Activated CD8-positive, alpha-beta T cell treated with anti-CD3 and anti-CD28 coated beads, Interleukin-2, amount 10 ng/mL, durations not matched to agents 7 days and 5 days (primary cell): Measurements from ENCODE around the gene NCCRP1. TPM values are rescaled to one million over a fixed set of nuclear protein-coding genes. Genes with fewer than 3 reads are reported as not detected.

Experiments used
- ATAC-seq: fragments of 150-1000 bp; cut with Tn5 transposase; one replicate; pipeline ENCODE4 v1.10.0; 2021; ENCODE audit warnings: moderate library complexity
- CTCF ChIA-PET: fragments of 350-600 bp; sonication (Branson Sonifier 250); formaldehyde crosslinking; loops from one replicate; lab custom pipeline; 2021; ENCODE audit warnings: antibody characterized with exemption; lab: Charles Lee
- POLR2A ChIA-PET: fragments of 350-600 bp; sonication (Branson Sonifier 250); formaldehyde crosslinking; loops from one replicate; lab custom pipeline; 2021; ENCODE audit warnings: antibody characterized with exemption; lab: Charles Lee
- DNase-seq: peaks from one replicate; pipeline ENCODE4 v3.0.0-alpha.2; 2020
- H3K27ac Mint-ChIP-seq: one replicate; pipeline ENCODE4 v1.8.0; 2021; ENCODE audit warnings: mild to moderate bottlenecking, mixed read lengths
- H3K27me3 Mint-ChIP-seq: one replicate; pipeline ENCODE4 v1.8.0; 2021; ENCODE audit warnings: low read depth, mixed read lengths
- H3K36me3 Mint-ChIP-seq: one replicate; pipeline ENCODE4 v1.8.0; 2021; ENCODE audit warnings: low read depth, mixed read lengths
- H3K4me1 Mint-ChIP-seq: one replicate; pipeline ENCODE4 v1.8.0; 2021; ENCODE audit warnings: low read depth, mixed read lengths
- H3K4me3 Mint-ChIP-seq: one replicate; pipeline ENCODE4 v1.8.0; 2021; ENCODE audit warnings: mild to moderate bottlenecking, mixed read lengths
- H3K9me3 Mint-ChIP-seq: one replicate; pipeline ENCODE4 v1.8.0; 2022; ENCODE audit warnings: mixed read lengths; ENCODE audit not compliant: insufficient read depth
- total RNA-seq, 2 experiments: library from RNA; stranded (reverse); gene quantifications; one replicate each; pipeline ENCODE4 v1.2.3, GENCODE V29; 2021

NCCRP1 gene
- total RNA-seq, 2 experiments from 2014 or later, result not detected

DNA sequence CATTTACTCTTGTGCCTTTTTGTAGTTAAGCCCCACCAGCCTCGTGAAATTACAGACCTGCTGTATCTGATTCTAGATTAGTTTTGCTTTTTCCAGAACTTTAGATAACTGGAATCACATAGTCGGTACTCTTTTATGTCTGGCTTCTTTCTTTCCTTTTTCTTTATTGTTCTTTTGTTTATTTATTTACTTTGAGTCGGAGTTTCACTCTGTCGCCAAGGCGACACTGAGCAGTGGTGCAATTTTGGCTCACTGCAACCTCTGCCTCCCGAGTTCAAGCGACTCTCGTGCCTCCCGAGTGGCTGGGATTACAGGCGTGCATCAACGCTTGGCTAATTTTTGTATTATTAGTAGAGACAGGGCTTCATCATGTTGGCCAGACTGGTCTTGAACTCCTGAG, 6.0 kb upstream of the NCCRP1 start:
- ATAC-seq, result no peak
- no peak overlapping the region for H3K4me3 Mint-ChIP-seq
- ChIA-PET POLR2A (interaction anchor here (0.7 kb wide), 1 partner anchor 223 kb away, joined by 3 read pairs; no protein-coding TSS in a partner anchor), CTCF (no interaction called here)
- H3K9me3 Mint-ChIP-seq, result no peaks in the 10 kb centered on the region
- no peak for DNase-seq
- peaks cover 6% of the 10 kb centered on the region for H3K4me1 Mint-ChIP-seq
- H3K27ac Mint-ChIP-seq, result no peak overlapping the region
- peaks cover 22% of the 10 kb centered on the region for H3K27me3 Mint-ChIP-seq
- no peaks in the 10 kb centered on the region for H3K36me3 Mint-ChIP-seq

DNA sequence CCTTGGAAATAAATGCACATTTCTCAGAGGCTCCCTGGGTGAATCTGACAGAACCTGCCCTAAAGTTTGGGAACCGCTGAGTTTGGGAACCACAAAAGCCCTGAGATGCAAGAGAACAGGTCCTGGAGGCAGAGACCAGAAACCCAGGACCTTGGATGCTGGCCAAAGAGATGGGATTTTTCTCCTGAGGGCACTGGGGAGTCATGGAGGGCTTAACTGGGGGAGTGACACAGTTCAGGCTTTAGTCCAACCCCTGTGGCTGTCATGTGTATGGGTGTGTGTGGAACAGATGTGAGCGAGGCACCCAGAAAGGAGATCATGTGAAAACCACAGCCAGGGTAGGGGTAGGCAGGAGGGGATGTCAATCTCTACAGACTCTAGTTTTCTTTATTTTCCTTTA, 3.9 kb upstream of the NCCRP1 start:
- H3K27ac Mint-ChIP-seq, result no peak overlapping the region
- H3K27me3 Mint-ChIP-seq, result peaks cover 29% of the 10 kb centered on the region
- ATAC-seq, result no peak

DNA sequence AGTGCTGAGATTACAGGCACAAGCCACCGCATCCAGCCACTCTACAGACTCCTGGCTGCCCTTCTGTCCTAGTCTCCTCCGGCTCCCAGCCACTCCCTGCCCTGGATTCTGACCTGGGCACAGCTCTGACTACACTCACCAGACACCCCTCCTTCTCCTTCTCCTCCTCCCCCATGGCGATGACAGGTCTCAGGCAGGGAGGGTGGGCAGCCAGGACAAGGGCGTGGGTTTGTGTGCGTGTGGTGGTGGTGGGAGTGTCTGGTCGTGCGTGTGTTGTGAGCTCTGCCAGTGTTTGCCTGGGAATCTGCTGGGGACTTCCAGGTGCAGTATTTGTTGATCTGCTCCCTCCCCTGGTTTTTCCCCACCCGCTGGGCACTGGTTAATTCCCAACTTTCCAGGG, 3.0 kb upstream of the NCCRP1 start:
- POLR2A ChIA-PET, result no interaction called here
- H3K4me3 Mint-ChIP-seq, result no peak overlapping the region
- ATAC-seq, result no peak

More for the DNA sequence above, 3.9 kb upstream of the NCCRP1 start:
- no peaks in the 10 kb centered on the region for H3K9me3 Mint-ChIP-seq
- peaks cover 19% of the 10 kb centered on the region for H3K4me1 Mint-ChIP-seq
- H3K4me3 Mint-ChIP-seq, result no peak overlapping the region
- POLR2A ChIA-PET, result interaction anchor here (0.6 kb wide), 1 partner anchor 26 kb away, joined by 5 read pairs; no protein-coding TSS in a partner anchor
- no peak for DNase-seq
- H3K36me3 Mint-ChIP-seq, result no peaks in the 10 kb centered on the region
- CTCF ChIA-PET, result no interaction called here

DNA sequence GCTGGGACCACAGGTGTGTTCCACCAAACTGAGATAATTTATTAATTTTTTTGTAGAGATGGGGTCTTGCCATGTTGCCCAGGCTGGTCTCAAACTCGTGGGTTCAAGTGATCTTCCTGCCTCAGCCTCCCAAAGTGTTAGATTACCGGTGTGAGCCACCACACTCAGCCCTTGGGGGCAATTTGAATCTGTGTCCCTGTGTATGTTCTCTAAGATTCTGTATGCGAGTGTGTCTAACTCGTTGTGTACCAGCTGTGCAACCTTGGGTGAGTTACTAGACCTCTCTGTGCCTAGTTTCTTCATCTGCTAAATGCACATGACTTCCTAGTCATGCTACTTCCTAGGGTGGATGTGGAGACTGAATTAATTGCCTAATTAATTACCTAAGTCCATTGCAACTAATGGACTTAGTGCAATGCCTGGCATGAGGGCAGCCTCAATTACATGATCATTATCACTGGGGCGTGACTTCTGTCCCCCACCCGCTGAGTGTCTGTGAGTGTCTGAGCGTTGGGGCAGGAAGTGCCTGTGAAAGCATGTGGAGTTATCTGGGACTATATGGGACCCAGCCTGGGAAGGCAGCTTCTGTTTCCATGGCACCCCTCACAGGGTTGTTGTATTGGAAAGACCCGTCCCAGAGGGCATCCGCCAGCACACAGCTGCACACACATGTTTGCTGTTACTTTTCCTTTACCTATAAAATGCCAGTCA, 1.8 kb upstream of the NCCRP1 start:
- ATAC-seq, result no peak

More for the DNA sequence above, 3.0 kb upstream of the NCCRP1 start:
- H3K36me3 Mint-ChIP-seq, result no peaks in the 10 kb centered on the region
- CTCF ChIA-PET, result interaction anchor here (0.6 kb wide), 1 partner anchor 218 kb away, joined by 3 read pairs; no protein-coding TSS in a partner anchor
- DNase-seq, result no peak
- no peak overlapping the region for H3K27ac Mint-ChIP-seq
- peaks cover 35% of the 10 kb centered on the region for H3K27me3 Mint-ChIP-seq
- H3K9me3 Mint-ChIP-seq, result no peaks in the 10 kb centered on the region
- peaks cover 19% of the 10 kb centered on the region for H3K4me1 Mint-ChIP-seq

DNA sequence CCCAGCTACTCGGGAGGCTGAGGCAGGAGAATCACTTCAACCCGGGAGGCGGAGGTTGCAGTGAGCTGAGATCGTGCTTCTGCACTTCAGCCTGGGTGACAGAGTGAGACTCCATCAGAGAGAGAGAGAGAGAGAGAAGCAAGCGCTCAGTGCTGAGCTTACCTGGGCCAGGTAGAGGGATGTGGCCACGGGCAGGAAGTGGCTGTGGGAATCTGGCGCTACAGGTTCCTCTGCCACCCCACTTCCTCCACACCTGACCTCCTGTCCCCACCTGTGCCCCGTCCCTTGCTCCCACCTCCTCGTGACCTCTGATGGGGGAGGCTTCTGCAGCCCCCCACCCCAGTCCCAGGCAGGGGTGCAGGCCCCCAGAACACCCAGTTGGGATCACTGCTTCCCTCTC, 1.0 kb upstream of the NCCRP1 start:
- ChIA-PET CTCF (no interaction called here), POLR2A (no interaction called here)
- H3K4me1 Mint-ChIP-seq, result peaks cover 19% of the 10 kb centered on the region
- H3K4me3 Mint-ChIP-seq, result no peak overlapping the region
- no peak overlapping the region for H3K27ac Mint-ChIP-seq
- H3K9me3 Mint-ChIP-seq, result no peaks in the 10 kb centered on the region
- ATAC-seq, result no peak
- no peak for DNase-seq
- peaks cover 37% of the 10 kb centered on the region for H3K27me3 Mint-ChIP-seq
- no peaks in the 10 kb centered on the region for H3K36me3 Mint-ChIP-seq

More for the DNA sequence above, 1.8 kb upstream of the NCCRP1 start:
- peaks cover 19% of the 10 kb centered on the region for H3K4me1 Mint-ChIP-seq
- no peak overlapping the region for H3K27ac Mint-ChIP-seq
- DNase-seq, result no peak
- no peaks in the 10 kb centered on the region for H3K9me3 Mint-ChIP-seq
- ChIA-PET POLR2A (no interaction called here), CTCF (no interaction called here)
- H3K4me3 Mint-ChIP-seq, result no peak overlapping the region
- H3K36me3 Mint-ChIP-seq, result no peaks in the 10 kb centered on the region
- peaks cover 36% of the 10 kb centered on the region for H3K27me3 Mint-ChIP-seq

DNA sequence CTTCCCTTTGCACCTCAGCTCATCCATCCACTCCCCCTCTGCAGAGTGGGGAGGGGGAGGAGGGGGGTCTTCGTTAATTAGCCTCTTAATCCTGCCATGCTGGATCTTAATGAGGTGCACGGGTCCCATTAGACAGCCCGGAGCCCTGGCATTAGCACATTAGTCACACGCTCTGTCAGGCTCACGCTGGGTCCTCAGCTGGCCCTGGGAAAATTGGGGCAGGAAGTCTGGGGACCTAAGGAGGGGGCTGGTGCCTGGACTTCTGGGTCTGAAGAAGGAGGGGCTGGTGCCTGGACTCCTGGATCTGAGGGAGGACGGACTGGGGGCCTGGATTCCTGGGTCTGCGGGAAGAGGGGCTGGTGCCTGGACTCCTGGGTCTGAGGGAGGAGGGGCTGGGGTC, 444 bp upstream of the NCCRP1 start:
- Mint-ChIP-seq H3K27ac (no peak overlapping the region), H3K4me3 (no peak overlapping the region), H3K27me3 (peaks cover 41% of the 10 kb centered on the region), H3K9me3 (no peaks in the 10 kb centered on the region), H3K4me1 (peaks cover 19% of the 10 kb centered on the region), H3K36me3 (no peaks in the 10 kb centered on the region)
- ChIA-PET CTCF (no interaction called here), POLR2A (no interaction called here)
- DNase-seq (no peak), ATAC-seq (no peak)

DNA sequence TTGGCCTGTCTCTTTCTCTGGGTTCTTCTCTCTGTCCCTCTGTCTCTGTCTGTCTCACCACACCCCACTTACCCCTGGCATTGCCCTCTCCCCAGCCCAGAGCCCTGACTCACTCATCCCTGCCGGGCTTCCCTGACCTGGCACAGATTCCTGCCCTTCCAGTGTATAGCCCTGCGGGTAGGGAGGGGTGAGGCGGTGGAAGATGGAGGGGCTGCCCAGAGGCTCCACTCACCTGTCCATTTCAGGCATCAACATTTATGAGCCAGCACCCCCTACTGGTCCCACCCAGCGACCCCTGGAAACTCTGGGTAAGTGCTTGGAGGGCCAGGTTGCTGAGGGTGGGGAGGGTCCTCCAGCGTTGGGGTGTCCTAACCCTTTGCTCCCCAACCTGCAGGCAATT, 1.0 kb downstream of the NCCRP1 start:
- Mint-ChIP-seq H3K27ac (no peak overlapping the region), H3K27me3 (peaks cover 47% of the 10 kb centered on the region), H3K4me1 (peaks cover 19% of the 10 kb centered on the region), H3K36me3 (no peaks in the 10 kb centered on the region), H3K9me3 (no peaks in the 10 kb centered on the region), H3K4me3 (no peak overlapping the region)
- CTCF ChIA-PET, result no interaction called here
- POLR2A ChIA-PET, result no interaction called here
- DNase-seq (no peak), ATAC-seq (no peak)

DNA sequence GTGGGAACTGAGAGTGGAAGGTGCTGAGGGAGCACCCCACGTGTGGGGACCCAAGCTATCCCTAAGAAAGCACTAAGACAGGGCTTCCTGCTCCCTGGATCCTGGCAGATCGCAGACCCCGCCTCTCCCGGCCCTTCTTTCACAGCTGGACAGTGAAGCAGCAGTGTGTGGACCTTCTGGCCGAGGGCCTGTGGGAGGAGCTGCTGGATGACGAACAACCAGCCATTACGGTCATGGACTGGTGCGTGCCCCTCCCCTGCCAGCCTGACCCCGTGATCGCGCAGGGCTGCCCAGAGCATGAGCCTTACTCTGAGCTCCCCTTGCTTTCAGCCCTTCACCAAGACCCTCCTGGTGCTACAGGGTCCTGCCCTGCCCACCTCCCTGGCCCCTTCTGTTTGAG, 2.3 kb downstream of the NCCRP1 start:
- DNase-seq (no peak), ATAC-seq (no peak)
- no peak overlapping the region for H3K4me3 Mint-ChIP-seq
- peaks cover 54% of the 10 kb centered on the region for H3K27me3 Mint-ChIP-seq
- ChIA-PET CTCF (interaction anchor here (0.7 kb wide), 1 partner anchor 77 kb away, joined by 3 read pairs; no protein-coding TSS in a partner anchor), POLR2A (no interaction called here)
- no peak overlapping the region for H3K27ac Mint-ChIP-seq
- peaks cover 19% of the 10 kb centered on the region for H3K4me1 Mint-ChIP-seq
- no peaks in the 10 kb centered on the region for H3K36me3 Mint-ChIP-seq
- no peaks in the 10 kb centered on the region for H3K9me3 Mint-ChIP-seq

DNA sequence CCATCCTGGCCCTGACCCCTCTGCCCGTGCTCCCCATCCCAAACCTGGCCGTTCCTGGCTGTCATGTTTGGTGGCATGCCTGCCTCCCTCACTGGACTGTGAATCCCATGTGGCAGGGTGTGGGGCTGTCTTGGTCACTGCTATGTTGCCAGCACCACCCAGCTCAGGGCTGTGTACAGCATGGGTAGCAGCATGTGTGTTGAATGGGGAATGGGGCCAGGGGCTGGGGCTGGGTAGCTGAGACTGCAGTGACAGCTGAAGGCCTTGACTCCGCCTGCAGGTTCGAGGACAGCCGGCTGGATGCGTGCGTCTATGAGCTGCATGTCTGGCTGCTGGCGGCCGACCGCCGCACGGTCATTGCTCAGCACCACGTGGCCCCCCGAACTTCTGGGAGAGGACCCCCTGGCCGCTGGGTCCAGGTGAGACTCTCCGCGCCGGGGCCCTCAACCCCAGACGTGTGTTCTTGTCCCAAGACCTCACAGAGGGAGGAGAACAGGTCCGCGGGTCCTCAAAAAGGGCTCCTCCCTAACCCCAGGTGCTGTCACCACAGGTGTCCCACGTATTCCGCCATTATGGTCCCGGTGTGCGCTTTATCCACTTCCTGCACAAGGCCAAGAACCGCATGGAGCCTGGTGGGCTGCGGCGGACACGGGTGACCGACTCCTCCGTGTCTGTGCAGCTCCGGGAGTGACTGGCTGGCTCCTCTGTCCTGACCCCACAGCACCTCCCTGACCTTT, 3.5 kb downstream of the NCCRP1 start:
- Mint-ChIP-seq H3K27ac (no peak overlapping the region), H3K4me3 (no peak overlapping the region), H3K4me1 (peaks cover 19% of the 10 kb centered on the region), H3K27me3 (peaks cover 59% of the 10 kb centered on the region), H3K9me3 (no peaks in the 10 kb centered on the region), H3K36me3 (no peaks in the 10 kb centered on the region)
- ChIA-PET CTCF (no interaction called here), POLR2A (no interaction called here)
- no peak for ATAC-seq
- no peak for DNase-seq

DNA sequence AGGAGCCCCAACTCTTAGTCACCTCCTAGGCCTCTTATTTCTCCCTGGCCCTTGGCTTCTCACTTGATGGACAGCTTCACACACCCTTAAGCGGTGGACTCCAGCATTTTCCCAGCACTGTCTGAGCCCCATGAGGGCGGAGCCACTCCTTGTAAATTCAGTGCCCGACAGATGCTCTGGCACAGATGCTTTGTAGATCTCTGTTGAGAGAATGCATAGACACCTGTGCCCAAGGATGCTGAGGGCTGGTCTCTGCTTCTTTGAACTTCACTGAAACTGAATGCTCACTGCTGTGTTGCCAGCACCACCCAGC, 4.0 kb downstream of the NCCRP1 start:
- H3K4me3 Mint-ChIP-seq, result no peak overlapping the region
- POLR2A ChIA-PET, result no interaction called here

DNA sequence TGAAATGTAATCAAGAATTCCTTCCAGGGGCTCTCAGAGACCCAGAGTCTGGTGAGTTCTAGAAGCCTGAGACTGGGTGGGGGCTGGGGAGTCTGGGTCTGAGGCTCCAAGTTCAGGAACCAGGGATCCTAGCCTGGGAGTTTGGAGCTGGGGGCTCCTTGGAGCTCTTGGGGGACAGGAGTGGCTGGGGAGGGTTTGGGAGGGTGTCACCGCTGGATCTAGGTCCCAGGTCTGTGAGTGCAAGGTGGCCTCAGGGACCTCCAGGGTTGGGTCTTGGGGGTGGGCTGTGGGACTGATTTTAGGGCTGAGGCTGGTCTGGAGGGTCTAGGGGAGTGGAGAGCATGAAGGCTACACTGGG, 6.2 kb downstream of the NCCRP1 start:
- ATAC-seq (no peak), DNase-seq (no peak)
- POLR2A ChIA-PET, result no interaction called here
- H3K27me3 Mint-ChIP-seq, result peaks cover 53% of the 10 kb centered on the region
- no peaks in the 10 kb centered on the region for H3K9me3 Mint-ChIP-seq
- H3K4me3 Mint-ChIP-seq, result no peak overlapping the region
- no peaks in the 10 kb centered on the region for H3K36me3 Mint-ChIP-seq
- no peak overlapping the region for H3K27ac Mint-ChIP-seq
- CTCF ChIA-PET, result no interaction called here
- no peaks in the 10 kb centered on the region for H3K4me1 Mint-ChIP-seq

More for the DNA sequence above, 4.0 kb downstream of the NCCRP1 start:
- H3K36me3 Mint-ChIP-seq, result no peaks in the 10 kb centered on the region
- no peaks in the 10 kb centered on the region for H3K9me3 Mint-ChIP-seq
- DNase-seq, result no peak
- H3K27ac Mint-ChIP-seq, result no peak overlapping the region
- CTCF ChIA-PET, result no interaction called here
- H3K4me1 Mint-ChIP-seq, result peaks cover 14% of the 10 kb centered on the region
- no peak for ATAC-seq
- peaks cover 56% of the 10 kb centered on the region for H3K27me3 Mint-ChIP-seq
